Psoas muscle (tissue), 8 donors: ENCODE measurements around the gene GPX4. TPM values are rescaled to one million over a fixed set of nuclear protein-coding genes. Genes with fewer than 3 reads are reported as not detected.
A peak's percentile ranks its signal among the peaks of the same experiment; 100 is the strongest.

Experiments used
- ATAC-seq, 4 donors: fragments of 200-7000 bp; cut with Tn5 transposase; one replicate each; pipeline ENCODE4 v1.9.1; 2020; ENCODE audit warnings: moderate library complexity in 3 of 4, mild to moderate bottlenecking in 2 of 4
- DNase-seq, 2 donors: peaks; one replicate each; pipeline ENCODE4 v3.0.0-alpha.2; 2020
- H3K27ac ChIP-seq: fragments of 200-600 bp; one replicate; pipeline ENCODE4 v1.8.0; 2022
- H3K27me3 ChIP-seq, 3 donors: fragments of 200-600 bp in 1 of 3; one replicate each; pipeline versions ENCODE4 v1.6.1 to v1.8.0; 2013 to 2022; ENCODE audit warnings: low read length in 2 of 3, mild to moderate bottlenecking in 2 of 3, moderate library complexity in 1 of 3; ENCODE audit not compliant: insufficient read depth in 3 of 3
- H3K36me3 ChIP-seq, 2 donors: fragments of 200-600 bp in 1 of 2; one replicate each; pipeline versions ENCODE4 v1.6.1 to v1.8.0; 2013 to 2022; ENCODE audit warnings: low read depth in 1 of 2, mild to moderate bottlenecking in 1 of 2, moderate library complexity in 1 of 2; ENCODE audit not compliant: insufficient read depth in 1 of 2
- H3K4me1 ChIP-seq: fragments of 200-600 bp; one replicate; pipeline ENCODE4 v1.8.0; 2022
- H3K4me3 ChIP-seq: fragments of 200-600 bp; one replicate; pipeline ENCODE4 v1.8.0; 2022; ENCODE audit warnings: mild to moderate bottlenecking
- H3K9me3 ChIP-seq: fragments of 200-600 bp; one replicate; pipeline ENCODE4 v1.8.0; 2022
- WGBS, 3 donors: extraction: QIAGEN DNeasy Blood & Tissue Kit; methylation state at CpG; one replicate each; pipeline versions ENCODE4 v1.1.6 to v1.1.7; 2013; 5-methylcytosine and 5-hydroxymethylcytosine counted together
- intact Hi-C, 2 donors: fragments of 100-400 bp; cut with DNase I; formaldehyde crosslinking; loops; one replicate each; pipeline versions ENCODE4 v1.11.0 to v1.14.2; 2022
- polyA plus RNA-seq, 3 donors: library from polyadenylated mRNA; stranded (reverse); fragments of 200-250 nt; gene quantifications; one replicate each; pipeline ENCODE4 v1.2.3, GENCODE V29; 2013
- total RNA-seq, 4 donors: library from RNA; stranded (reverse); fragmentation: NEBNext Ultra II Directional in 2 of 4; extraction: Animal tissue kit (Norgen Biotek cat#: 25700) in 2 of 4; gene quantifications; one replicate each; pipeline versions ENCODE4 v1.2.1 to v1.2.4, GENCODE V29; 2021 to 2023
- TF ChIP-seq, protein P1 (sequence below): fragments of 200-600 bp; IDR thresholded peaks from one replicate; pipeline ENCODE4 v1.8.0; 2022; ENCODE audit warnings: antibody characterized with exemption
- donor health status: healthy with polysubstance abuse.
- donor health status: DM: no; HTN: no; CAD: no; lungs with moderate emphysema.
- donor health status: Bipolar disorder and iron deficiency.
- donor health status: healthy.
- donor health status: DM: yes; HTN: yes; CAD: no.
- donor health status: DM: no; HTN: no; CAD: no.
- donor health status: DM: no; HTN: no; CAD: no.
- donor health status: DM: yes; HTN: yes; CAD: no.

Gene GPX4
- total and polyA plus RNA-seq, 7 donors: 279 to 762 (median 490) TPM

DNA sequence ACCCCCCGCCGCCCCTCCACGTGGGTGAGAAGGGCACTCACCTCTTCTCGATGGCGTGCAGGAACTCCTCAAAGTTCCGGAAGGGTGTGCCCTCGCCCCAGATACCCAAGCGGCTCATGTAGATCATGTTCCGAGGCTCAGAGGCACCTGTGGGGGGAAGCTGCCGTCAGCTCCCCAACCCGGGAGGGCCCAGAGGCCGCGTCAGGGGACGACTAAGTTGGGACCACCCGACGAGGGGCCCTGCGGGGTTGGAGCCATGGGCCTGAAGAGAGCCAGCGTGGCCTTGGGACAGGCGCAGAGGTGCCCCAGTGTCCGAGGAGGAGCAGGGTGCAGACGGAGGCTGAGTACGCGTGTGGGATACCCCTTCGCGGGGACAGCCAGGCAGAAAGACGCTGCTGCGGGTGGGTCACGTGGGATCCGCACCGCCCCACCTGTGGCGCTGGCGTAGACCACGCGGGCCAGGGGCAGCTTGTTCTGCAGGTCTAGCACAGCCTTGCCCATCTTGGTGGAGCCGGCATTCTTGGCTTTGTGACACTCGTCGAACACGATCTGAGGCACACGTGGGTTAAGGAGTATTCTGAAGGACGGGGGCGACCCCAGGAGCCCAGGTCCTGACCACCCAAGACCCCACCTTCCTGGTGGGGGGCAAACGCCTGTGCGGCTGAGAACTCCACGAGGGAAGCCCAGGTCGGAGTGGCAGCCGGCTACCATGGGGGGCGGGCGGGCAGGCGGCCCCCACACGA is 15.9 kb downstream of the GPX4 start:
- DNase-seq (peak in 1 of 2 donors; percentile 50), ATAC-seq (no peak)
- H3K9me3 ChIP-seq: no peaks in the 10 kb centered on the region
- 90 to 93% (median 93%) methylated on average over 50 of the region's 50 CpGs for WGBS, 3 donors
- H3K27me3 ChIP-seq: no peaks in the 10 kb centered on the region
- peaks cover 7 to 100% of the 10 kb centered on the region in 2 donors for H3K36me3 ChIP-seq
- H3K27ac ChIP-seq: no peak overlapping the region
- no peak overlapping the region for H3K4me3 ChIP-seq
- no peaks in the 10 kb centered on the region for H3K4me1 ChIP-seq
- TF ChIP-seq, protein P1, sequence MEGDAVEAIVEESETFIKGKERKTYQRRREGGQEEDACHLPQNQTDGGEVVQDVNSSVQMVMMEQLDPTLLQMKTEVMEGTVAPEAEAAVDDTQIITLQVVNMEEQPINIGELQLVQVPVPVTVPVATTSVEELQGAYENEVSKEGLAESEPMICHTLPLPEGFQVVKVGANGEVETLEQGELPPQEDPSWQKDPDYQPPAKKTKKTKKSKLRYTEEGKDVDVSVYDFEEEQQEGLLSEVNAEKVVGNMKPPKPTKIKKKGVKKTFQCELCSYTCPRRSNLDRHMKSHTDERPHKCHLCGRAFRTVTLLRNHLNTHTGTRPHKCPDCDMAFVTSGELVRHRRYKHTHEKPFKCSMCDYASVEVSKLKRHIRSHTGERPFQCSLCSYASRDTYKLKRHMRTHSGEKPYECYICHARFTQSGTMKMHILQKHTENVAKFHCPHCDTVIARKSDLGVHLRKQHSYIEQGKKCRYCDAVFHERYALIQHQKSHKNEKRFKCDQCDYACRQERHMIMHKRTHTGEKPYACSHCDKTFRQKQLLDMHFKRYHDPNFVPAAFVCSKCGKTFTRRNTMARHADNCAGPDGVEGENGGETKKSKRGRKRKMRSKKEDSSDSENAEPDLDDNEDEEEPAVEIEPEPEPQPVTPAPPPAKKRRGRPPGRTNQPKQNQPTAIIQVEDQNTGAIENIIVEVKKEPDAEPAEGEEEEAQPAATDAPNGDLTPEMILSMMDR: no peak
- intact Hi-C loops: no loop called here

DNA sequence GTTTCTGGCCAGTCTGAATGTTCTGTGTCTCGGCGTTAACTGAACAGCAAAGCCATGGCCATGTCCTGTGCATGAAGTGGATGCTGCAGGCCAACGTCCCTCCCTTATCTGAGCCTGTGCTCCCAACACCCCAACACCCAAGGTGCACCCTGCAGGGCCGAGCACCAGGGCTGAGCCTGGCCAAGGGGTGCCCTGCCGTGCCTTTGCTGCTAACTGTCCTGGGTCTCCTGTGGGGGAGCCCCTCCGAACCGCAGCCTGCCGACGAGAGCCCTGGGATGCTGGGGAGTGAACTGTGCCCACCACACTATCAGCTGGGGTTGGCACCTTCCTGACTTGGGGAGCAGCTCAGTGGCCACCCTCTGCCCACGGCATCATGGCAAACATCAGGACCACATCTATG is 17.6 kb downstream of the GPX4 start:
- H3K36me3 ChIP-seq: peaks cover 8 to 98% of the 10 kb centered on the region in 2 donors
- H3K27ac ChIP-seq: no peak overlapping the region
- H3K9me3 ChIP-seq: no peaks in the 10 kb centered on the region
- H3K4me1 ChIP-seq: peaks cover 6% of the 10 kb centered on the region
- WGBS, 3 donors: 94 to 99% (median 96%) methylated on average over 10 of the region's 10 CpGs
- H3K4me3 ChIP-seq: no peak overlapping the region
- TF ChIP-seq, protein P1: no peak
- DNase-seq (no peak), ATAC-seq (no peak)
- H3K27me3 ChIP-seq: no peaks in the 10 kb centered on the region
- intact Hi-C loops: no loop called here

DNA sequence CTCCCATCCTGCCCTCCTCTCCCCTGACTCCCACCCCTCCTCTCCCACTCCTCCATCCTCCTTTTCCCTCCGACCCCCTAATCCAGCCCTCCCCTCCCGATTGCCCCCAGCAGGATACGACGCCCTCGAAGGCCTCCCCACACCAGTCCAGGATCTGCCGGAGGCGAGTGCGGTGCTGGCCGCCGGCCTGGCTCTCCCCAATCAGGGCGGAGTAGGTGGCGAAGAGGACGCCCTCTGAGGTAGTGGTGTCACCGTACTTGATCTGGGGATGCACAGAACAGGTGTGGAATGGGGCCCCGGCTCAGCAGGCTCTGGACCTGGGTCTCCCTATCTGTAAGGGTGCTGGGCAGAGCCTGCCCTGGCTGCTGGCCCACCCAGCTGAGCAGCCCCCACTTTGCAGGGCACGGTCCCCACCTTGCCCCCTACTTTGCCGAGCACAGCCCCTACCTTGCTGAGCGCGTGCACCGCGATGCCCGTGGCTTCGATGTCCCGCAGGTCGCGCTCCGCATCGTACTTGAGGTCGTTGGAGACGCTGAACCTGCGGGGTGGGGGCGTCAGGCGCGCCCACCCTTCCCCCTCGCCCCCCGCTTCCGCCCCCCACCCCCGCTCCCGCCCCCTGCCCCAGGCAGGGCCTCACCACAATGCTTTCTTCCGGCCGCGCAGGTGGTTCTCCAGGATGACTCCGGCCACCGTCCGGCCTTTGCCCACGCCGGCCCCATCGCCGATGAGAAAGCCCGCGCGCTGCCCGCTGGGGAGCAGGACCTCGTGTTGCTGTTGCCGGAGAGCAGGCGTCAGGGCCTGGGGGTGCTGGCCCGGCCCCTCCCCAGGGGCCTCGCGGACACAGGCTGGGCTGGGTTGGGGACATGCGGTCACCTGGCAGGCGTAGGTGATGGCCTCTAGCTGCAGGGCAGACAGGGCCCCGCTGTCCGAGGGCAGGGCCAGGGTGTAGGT is 18.5 kb downstream of the GPX4 start:
- intact Hi-C loops: no loop called here
- H3K36me3 ChIP-seq: peaks cover 2 to 98% of the 10 kb centered on the region in 2 donors
- WGBS, 3 donors: 95 to 96% (median 95%) methylated on average over 59 to 63 of the region's 63 CpGs
- ATAC-seq: no peak
- H3K27ac ChIP-seq: no peak overlapping the region
- no peak overlapping the region for H3K4me3 ChIP-seq
- no peaks in the 10 kb centered on the region for H3K27me3 ChIP-seq
- DNase-seq: peak in 1 of 2 donors; percentile 48
- TF ChIP-seq, protein P1: no peak
- peaks cover 14% of the 10 kb centered on the region for H3K4me1 ChIP-seq
- H3K9me3 ChIP-seq: no peaks in the 10 kb centered on the region

DNA sequence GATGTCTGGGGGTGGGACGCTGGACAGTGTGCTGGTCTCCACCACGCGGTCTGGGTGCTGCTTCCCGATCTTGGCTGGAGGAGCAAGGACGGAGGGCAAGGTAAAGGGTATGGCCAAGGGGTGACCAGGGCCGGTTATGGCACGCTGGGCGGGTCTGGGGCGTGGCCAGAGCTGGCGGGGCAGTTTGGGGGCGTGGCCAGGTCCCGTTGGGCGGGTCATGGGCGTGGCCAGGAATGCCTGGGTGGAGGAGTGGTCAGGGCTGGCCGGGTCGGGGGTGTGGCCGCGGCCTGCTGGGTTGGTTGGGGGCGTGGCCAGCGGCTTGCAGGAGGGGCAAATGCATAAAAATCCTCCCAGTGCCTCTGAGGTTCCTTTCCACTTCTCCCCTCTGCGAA is 19.2 kb downstream of the GPX4 start:
- no peak overlapping the region for H3K4me3 ChIP-seq
- H3K27ac ChIP-seq: no peak overlapping the region
- no peaks in the 10 kb centered on the region for H3K9me3 ChIP-seq
- no peaks in the 10 kb centered on the region for H3K27me3 ChIP-seq
- peaks cover 2 to 98% of the 10 kb centered on the region in 2 donors for H3K36me3 ChIP-seq
- 64 to 76% (median 69%) methylated on average over 17 to 21 of the region's 21 CpGs for WGBS, 3 donors
- ATAC-seq (peak; percentile 57 to 78 (median 70)), DNase-seq (peak; percentile 78 to 87)
- peaks cover 14% of the 10 kb centered on the region for H3K4me1 ChIP-seq
- intact Hi-C loops: no loop called here
- TF ChIP-seq, protein P1: no peak
